Uterus (tissue), 2 donors: ENCODE data around the gene ZBTB7C.

Experiments used
- POLR2A ChIP-seq, 2 donors: fragments of 450-650 bp; IDR thresholded peaks; one replicate each; pipeline ENCODE4 v1.6.1; 2016; ENCODE audit warnings: antibody characterized with exemption in 2 of 2, mild to moderate bottlenecking in 1 of 2, moderate library complexity in 1 of 2
- TF ChIP-seq, protein P1 (sequence below), 4 experiments: fragments of 200-600 bp in 2 of 4; fragments of 450-650 bp in 2 of 4; sonication (generic) in 2 of 4; IDR thresholded peaks; one replicate each; pipeline ENCODE4 v1.5.1; 2016 to 2019; ENCODE audit warnings: antibody characterized with exemption in 4 of 4, mild to moderate bottlenecking in 2 of 4, moderate library complexity in 1 of 4

DNA sequence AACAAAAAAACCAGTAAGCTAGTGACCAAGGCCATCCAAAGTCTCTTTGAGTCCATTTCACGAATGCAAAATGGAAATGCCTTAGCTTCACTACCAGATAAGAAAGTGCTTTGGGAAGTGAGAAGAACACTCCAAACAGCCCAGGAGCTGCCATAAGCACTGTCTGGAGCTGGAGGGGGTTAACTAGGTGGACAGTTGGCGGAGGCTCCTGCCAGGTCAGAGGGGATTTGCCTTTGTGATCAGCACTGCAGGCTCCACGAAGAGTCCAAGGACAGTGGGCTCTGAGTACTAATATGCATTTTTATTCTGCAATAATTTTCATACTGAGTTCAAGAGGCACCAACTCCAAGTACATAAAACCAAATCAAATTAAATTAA, 245.5 kb downstream of the ZBTB7C start:
- TF ChIP-seq, protein P1, sequence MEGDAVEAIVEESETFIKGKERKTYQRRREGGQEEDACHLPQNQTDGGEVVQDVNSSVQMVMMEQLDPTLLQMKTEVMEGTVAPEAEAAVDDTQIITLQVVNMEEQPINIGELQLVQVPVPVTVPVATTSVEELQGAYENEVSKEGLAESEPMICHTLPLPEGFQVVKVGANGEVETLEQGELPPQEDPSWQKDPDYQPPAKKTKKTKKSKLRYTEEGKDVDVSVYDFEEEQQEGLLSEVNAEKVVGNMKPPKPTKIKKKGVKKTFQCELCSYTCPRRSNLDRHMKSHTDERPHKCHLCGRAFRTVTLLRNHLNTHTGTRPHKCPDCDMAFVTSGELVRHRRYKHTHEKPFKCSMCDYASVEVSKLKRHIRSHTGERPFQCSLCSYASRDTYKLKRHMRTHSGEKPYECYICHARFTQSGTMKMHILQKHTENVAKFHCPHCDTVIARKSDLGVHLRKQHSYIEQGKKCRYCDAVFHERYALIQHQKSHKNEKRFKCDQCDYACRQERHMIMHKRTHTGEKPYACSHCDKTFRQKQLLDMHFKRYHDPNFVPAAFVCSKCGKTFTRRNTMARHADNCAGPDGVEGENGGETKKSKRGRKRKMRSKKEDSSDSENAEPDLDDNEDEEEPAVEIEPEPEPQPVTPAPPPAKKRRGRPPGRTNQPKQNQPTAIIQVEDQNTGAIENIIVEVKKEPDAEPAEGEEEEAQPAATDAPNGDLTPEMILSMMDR (IDR thresholded peaks at IDR 0.05): no peak
- TF ChIP-seq POLR2A (IDR thresholded peaks at IDR 0.05): no peak
